Rectal smooth muscle tissue (tissue), 1 donor: ENCODE measurements around the gene METTL8.
"Not testable (repeated sequence)": the region's sequence is repeated elsewhere in the genome, so short reads cannot be mapped to it uniquely, and the experiment has no call there.

Source experiments
- H3K27ac ChIP-seq: one replicate; pipeline ENCODE4 v1.7.0; 2013; ENCODE audit warnings: low read depth, low read length, inconsistent platforms
- H3K27me3 ChIP-seq: one replicate; pipeline ENCODE4 v1.7.0; 2013; ENCODE audit warnings: low read length; ENCODE audit not compliant: control insufficient read depth, insufficient read depth
- H3K36me3 ChIP-seq: one replicate; pipeline ENCODE4 v1.7.0; 2013; ENCODE audit warnings: low read length; ENCODE audit not compliant: control insufficient read depth, insufficient read depth
- H3K4me1 ChIP-seq: one replicate; pipeline ENCODE4 v1.7.0; 2013; ENCODE audit warnings: low read length; ENCODE audit not compliant: control insufficient read depth, insufficient read depth
- H3K4me3 ChIP-seq: one replicate; pipeline ENCODE4 v1.7.0; 2013; ENCODE audit warnings: low read length
- H3K9ac ChIP-seq: one replicate; pipeline ENCODE4 v1.7.0; 2013; ENCODE audit warnings: low read length

The METTL8 gene

DNA sequence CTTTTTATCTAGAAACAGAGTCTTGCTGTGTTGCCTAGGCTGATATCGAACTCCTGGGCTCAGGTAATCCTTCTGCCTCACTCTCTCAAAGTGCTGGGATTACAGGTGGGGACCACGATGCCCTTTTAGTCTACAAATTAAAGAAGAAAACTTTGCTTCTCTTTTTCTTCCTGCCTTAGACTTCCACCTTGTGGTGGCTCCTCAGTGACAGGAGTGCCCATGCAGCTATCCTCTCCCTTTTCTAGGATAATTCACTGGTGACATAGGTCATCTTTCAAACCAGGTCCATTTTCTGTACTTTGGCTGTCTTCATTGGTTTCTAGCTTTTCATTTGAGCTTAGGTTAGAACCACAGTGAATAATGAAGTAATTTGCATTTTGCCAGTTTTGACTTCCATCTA is 13.9 kb upstream of the METTL8 start:
- peaks cover 12% of the 10 kb centered on the region for H3K36me3 ChIP-seq
- H3K4me3 ChIP-seq, result no peak overlapping the region
- no peaks in the 10 kb centered on the region for H3K4me1 ChIP-seq
- no peak overlapping the region for H3K27ac ChIP-seq
- no peak overlapping the region for H3K9ac ChIP-seq
- H3K27me3 ChIP-seq, result no peaks in the 10 kb centered on the region

- no peaks in the 10 kb centered on the region for H3K36me3 ChIP-seq
- no peaks in the 10 kb centered on the region for H3K27me3 ChIP-seq
- no peak overlapping the region for H3K9ac ChIP-seq
- no peaks in the 10 kb centered on the region for H3K4me1 ChIP-seq
- no peak overlapping the region for H3K4me3 ChIP-seq
- no peak overlapping the region for H3K27ac ChIP-seq
These were observed 7.7 kb upstream of the METTL8 start for GRCh38 chr2:171441470-171441869.

- peaks cover 11% of the 10 kb centered on the region for H3K4me1 ChIP-seq
- H3K36me3 ChIP-seq, result no peaks in the 10 kb centered on the region
- no peaks in the 10 kb centered on the region for H3K27me3 ChIP-seq
These were observed 2.5 kb upstream of the METTL8 start for GRCh38 chr2:171436307-171436706.

GRCh38 chr2:171434013-171434989 is 511 bp upstream of the METTL8 start, which contains the start of gene DCAF17:
Gene DCAF17, plus strand, starts transcription at chr2:171434226. Its CDS starts 352 bp downstream, at chr2:171434578.
- H3K27ac ChIP-seq, result peak within 1 kb of the TSS; percentile 93
- H3K27me3 ChIP-seq, result no peaks in the 10 kb centered on the region
- peak within 1 kb of the TSS; percentile 95 for H3K4me3 ChIP-seq
- H3K4me1 ChIP-seq, result peaks cover 17% of the 10 kb centered on the region
- H3K36me3 ChIP-seq, result no peaks in the 10 kb centered on the region
- H3K9ac ChIP-seq, result peak within 1 kb of the TSS; percentile 91

More at GRCh38 chr2:171436307-171436706, 2.5 kb upstream of the METTL8 start:
- no peak overlapping the region for H3K4me3 ChIP-seq
- H3K9ac ChIP-seq, result no peak overlapping the region
- H3K27ac ChIP-seq, result no peak overlapping the region

GRCh38 chr2:171432969-171433762 is 624 bp downstream of the METTL8 start:
- H3K4me3 ChIP-seq, result peak overlapping the region; percentile 95
- peak overlapping the region; percentile 93 for H3K27ac ChIP-seq
- peak overlapping the region; percentile 91 for H3K9ac ChIP-seq
- no peaks in the 10 kb centered on the region for H3K36me3 ChIP-seq
- no peaks in the 10 kb centered on the region for H3K27me3 ChIP-seq
- peaks cover 17% of the 10 kb centered on the region for H3K4me1 ChIP-seq

GRCh38 chr2:171432206-171432968 is 1.4 kb downstream of the METTL8 start:
- no peak overlapping the region for H3K9ac ChIP-seq
- no peaks in the 10 kb centered on the region for H3K36me3 ChIP-seq
- peak overlapping the region; percentile 93 for H3K27ac ChIP-seq
- H3K4me3 ChIP-seq, result no peak overlapping the region
- peaks cover 17% of the 10 kb centered on the region for H3K4me1 ChIP-seq
- H3K27me3 ChIP-seq, result no peaks in the 10 kb centered on the region

GRCh38 chr2:171431677-171432167 is 2.1 kb downstream of the METTL8 start:
- Histone ChIP-seq H3K27me3 (no peaks in the 10 kb centered on the region), H3K27ac (peak overlapping the region; percentile 93), H3K9ac (peak overlapping the region; percentile 3), H3K4me3 (no peak overlapping the region), H3K4me1 (peaks cover 17% of the 10 kb centered on the region), H3K36me3 (no peaks in the 10 kb centered on the region)

DNA sequence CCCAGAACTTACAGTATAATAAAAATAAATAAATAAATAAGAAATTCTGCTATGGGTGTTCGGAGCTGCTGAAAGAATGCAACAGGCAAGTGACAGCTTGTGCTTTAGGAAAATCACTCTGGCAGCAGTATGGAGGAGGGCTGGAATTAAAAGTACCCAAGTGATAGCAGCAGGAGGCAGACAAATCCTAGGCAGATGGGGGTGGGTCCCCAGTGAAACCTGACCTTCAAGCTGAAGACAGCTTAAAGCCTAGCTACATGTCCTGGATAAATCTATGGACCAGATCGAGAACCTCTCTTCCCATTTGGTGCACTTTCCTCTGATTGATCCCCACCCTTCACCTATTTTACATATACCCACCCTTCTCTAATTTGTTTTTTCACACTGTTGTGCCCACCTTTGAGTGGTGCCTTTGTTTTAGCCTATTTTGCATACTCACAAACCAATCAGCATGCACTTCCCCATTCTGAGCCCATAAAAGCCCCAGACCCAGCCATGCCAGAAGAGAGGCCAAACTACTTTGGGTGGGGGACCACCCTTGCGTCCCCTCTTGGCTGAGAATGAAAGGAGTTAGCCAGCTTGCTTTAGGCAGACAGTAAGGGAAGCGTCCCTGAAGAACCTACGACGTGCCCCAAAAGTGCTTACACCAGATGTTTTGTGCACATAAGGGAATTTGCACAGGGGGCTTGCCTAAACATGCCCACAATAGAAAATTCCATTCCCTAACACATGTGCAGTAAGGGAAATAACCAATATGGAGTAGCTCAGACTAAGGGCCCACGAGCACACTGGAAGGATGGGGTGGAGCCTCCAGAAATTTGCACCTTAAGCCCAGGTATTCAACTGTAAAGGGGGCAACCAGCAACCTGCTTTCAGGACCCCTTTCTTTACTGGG is 3.0 kb downstream of the METTL8 start:
- Histone ChIP-seq H3K27ac (peak overlapping the region; percentile 93), H3K36me3 (no peaks in the 10 kb centered on the region), H3K27me3 (no peaks in the 10 kb centered on the region), H3K4me3 (no peak overlapping the region), H3K4me1 (peaks cover 17% of the 10 kb centered on the region), H3K9ac (no peak overlapping the region)

GRCh38 chr2:171422710-171423495 is 10.9 kb downstream of the METTL8 start:
- H3K27me3 ChIP-seq, result not testable (repeated sequence)

GRCh38 chr2:171420728-171421563 is 12.8 kb downstream of the METTL8 start:
- Histone ChIP-seq H3K9ac (no peak overlapping the region), H3K36me3 (no peaks in the 10 kb centered on the region), H3K4me1 (no peaks in the 10 kb centered on the region), H3K27me3 (no peaks in the 10 kb centered on the region), H3K4me3 (no peak overlapping the region), H3K27ac (no peak overlapping the region)

More at GRCh38 chr2:171422710-171423495, 10.9 kb downstream of the METTL8 start:
- H3K4me3 ChIP-seq, H3K27ac ChIP-seq, H3K36me3 ChIP-seq, H3K9ac ChIP-seq, H3K4me1 ChIP-seq: not testable (repeated sequence)
